ENCODE data around the gene ZNF668.

DNA sequence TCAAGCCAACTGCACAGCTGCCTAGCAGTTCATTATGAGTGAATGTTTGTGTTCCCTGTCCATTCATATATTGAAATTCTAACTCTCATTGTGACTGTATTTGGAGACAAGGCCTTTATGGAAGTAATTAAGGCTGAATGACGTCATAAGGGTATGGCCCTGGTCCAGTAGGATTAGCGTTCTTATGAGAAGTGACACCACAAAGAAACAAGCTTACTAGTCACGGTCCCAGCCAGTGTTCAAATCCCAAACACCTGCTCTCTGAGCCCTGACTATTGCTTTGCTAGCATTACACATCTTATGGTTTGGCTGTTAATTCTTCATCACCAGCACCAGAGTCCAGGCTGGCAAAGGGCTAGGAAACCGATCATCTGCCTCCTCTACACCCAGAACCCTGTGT lies 2.2 kb downstream of the ZNF668 start:
- TF ChIP-seq CTCF (IDR thresholded peaks at IDR 0.05): no peak
- no peak for TF ChIP-seq POLR2A (IDR thresholded peaks at IDR 0.05)
- TF ChIP-seq EP300 (IDR thresholded peaks at IDR 0.05): no peak

Data from stomach (tissue), 4 donors.